ENCODE results near the gene CFAP57. TPM values are rescaled to one million over a fixed set of nuclear protein-coding genes. Genes with fewer than 3 reads are reported as not detected.

CFAP57 gene
- total RNA-seq, 1 donor from 2014 or later: not detected

GRCh38 chr1:43267291-43267805 is 95.2 kb downstream of the CFAP57 start:
- DNase-seq (no peak), ATAC-seq (ENCODE audit: low read depth) (no peak)
- ChIA-PET POLR2A (no interaction called here), CTCF (no interaction called here)
- no peak for TF ChIP-seq CTCF (IDR thresholded peaks at IDR 0.05)
- Mint-ChIP-seq H3K27ac (no peak overlapping the region), H3K27me3 (peaks cover 10% of the 10 kb centered on the region), H3K36me3 (ENCODE audit: low read depth) (no peaks in the 10 kb centered on the region), H3K4me3 (no peak overlapping the region), H3K9me3 (peaks cover 3% of the 10 kb centered on the region), H3K4me1 (peaks cover 13% of the 10 kb centered on the region)
- intact Hi-C loops (cut with micrococcal nuclease): no loop called here

- POLR2A ChIA-PET: no interaction called here
Measured at GRCh38 chr1:43267818-43268425, 95.8 kb downstream of the CFAP57 start.

GRCh38 chr1:43269627-43270375 is 97.7 kb downstream of the CFAP57 start, which contains the start of gene TMEM125:
Gene TMEM125, plus strand, starts transcription at chr1:43269983. Its CDS starts 2,740 bp downstream, at chr1:43272723.
- ChIA-PET POLR2A (interaction anchor here (0.7 kb wide), 1 partner anchor 454 kb away, joined by 3 read pairs; no protein-coding TSS in a partner anchor), CTCF (no interaction called here)
- Mint-ChIP-seq H3K27me3 (peaks cover 10% of the 10 kb centered on the region), H3K4me1 (peaks cover 17% of the 10 kb centered on the region), H3K36me3 (ENCODE audit: low read depth) (no peaks in the 10 kb centered on the region), H3K4me3 (peak within 1 kb of the TSS; percentile 72), H3K9me3 (no peaks in the 10 kb centered on the region), H3K27ac (no peak within 1 kb of the TSS)
- ATAC-seq (ENCODE audit: low read depth) (no peak), DNase-seq (no peak)
- intact Hi-C loops (cut with micrococcal nuclease): no loop called here
- no peak for TF ChIP-seq CTCF (IDR thresholded peaks at IDR 0.05)

More at GRCh38 chr1:43267818-43268425, 95.8 kb downstream of the CFAP57 start:
- peaks cover 3% of the 10 kb centered on the region for H3K9me3 Mint-ChIP-seq
- peaks cover 13% of the 10 kb centered on the region for H3K4me1 Mint-ChIP-seq
- TF ChIP-seq CTCF (IDR thresholded peaks at IDR 0.05): no peak
- ATAC-seq (ENCODE audit: low read depth) (no peak), DNase-seq (peak; percentile 0)
- intact Hi-C loops (cut with micrococcal nuclease): no loop called here
- no peak overlapping the region for H3K27ac Mint-ChIP-seq
- CTCF ChIA-PET: no interaction called here
- H3K36me3 Mint-ChIP-seq (ENCODE audit: low read depth): no peaks in the 10 kb centered on the region
- no peak overlapping the region for H3K4me3 Mint-ChIP-seq
- peaks cover 10% of the 10 kb centered on the region for H3K27me3 Mint-ChIP-seq

- intact Hi-C loops (cut with micrococcal nuclease): no loop called here
- Mint-ChIP-seq H3K4me3 (peak overlapping the region; percentile 72), H3K27me3 (peaks cover 10% of the 10 kb centered on the region), H3K9me3 (no peaks in the 10 kb centered on the region), H3K36me3 (ENCODE audit: low read depth) (no peaks in the 10 kb centered on the region), H3K27ac (no peak overlapping the region), H3K4me1 (peaks cover 19% of the 10 kb centered on the region)
- POLR2A ChIA-PET: no interaction called here
- ATAC-seq (ENCODE audit: low read depth) (no peak), DNase-seq (peak; percentile 15)
- CTCF ChIA-PET: no interaction called here
- TF ChIP-seq CTCF (IDR thresholded peaks at IDR 0.05): no peak
Measured at GRCh38 chr1:43270421-43271095, 98.4 kb downstream of the CFAP57 start.

Measured in activated B cell treated with CpG ODN at 0.5 μM for 24 hours (primary cell).